IPS-NIHi7 (cell line): ENCODE data around the gene VWA7.

Experiments
- DNase-seq: peaks from one replicate; pipeline ENCODE4 v3.0.0; 2012; ENCODE audit warnings: mixed read lengths; ENCODE audit errors: extremely low spot score

The VWA7 gene

DNA sequence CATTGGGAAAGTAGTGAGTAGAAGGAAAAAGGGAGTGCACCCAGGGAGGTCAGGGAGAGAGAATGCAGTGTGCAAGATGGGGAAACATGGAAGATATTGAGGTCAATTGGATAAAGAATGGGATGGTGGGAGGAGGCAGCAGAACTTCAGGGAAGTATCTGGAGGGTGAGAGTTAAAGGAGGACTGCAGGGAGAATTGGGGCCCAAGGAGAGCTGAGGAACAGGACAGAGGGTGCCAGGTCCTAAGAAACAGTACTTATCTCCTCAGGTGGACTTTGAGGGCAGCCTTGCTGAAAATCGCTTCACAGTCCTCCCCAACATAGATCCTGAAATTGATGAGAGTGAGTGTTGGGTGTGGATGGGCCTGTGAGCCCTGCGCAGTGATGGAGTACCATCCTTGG, 18.8 kb downstream of the VWA7 start:
- DNase-seq, result no peak

DNA sequence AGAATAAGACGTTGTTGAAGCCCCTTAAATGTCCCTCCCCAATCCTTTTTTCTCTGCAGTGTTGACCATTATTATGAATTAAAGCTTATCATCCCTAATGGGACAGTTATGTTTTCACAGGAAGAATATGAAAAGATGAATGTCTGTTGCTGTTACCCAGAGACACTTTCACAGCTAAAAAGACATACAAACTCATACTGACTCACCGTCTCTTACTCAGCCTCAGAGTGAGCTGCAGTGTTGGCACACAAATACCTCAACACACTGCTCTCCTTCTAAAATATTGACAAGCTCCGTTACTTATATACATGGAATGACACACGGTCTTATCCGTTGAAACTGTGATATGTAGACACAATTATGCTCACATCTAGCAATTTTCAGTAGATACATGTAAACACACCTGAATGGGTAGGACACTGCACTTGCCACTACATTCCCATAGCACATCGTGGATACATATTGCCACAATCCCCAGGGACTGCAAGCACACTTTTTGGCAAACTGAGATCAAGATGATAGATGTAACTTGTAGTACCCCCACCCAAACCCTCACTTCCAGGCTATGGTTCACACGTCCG, 24.3 kb downstream of the VWA7 start:
- DNase-seq, result no peak

DNA sequence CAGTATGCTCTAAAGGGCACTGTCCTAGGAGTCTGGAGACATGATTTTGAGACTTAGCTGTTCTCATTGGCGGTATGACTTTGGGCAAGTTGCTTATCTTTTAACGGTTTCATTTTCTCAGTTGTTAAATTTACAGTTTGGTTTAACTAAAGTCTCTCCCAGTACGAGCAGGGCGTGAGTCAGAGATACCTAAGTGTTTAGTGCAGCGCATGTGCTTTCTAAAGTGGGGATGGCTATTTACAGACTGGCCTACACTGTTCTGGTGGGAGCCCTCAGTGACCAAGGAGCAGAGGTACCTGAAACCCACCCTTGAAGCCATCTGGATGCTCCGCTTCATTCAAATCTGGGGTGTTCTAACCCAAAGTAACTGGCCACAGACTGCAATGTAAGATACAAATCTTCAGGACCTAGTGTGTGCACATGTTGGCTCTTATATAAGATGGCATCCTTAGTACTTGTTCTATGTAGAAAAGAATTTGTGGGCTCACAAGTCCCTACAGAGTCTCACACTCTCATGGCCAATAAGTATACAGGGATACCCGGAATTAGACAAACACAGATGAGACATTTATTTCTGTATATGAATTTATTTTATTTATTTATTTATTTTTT, 26.6 kb downstream of the VWA7 start:
- DNase-seq, result no peak

DNA sequence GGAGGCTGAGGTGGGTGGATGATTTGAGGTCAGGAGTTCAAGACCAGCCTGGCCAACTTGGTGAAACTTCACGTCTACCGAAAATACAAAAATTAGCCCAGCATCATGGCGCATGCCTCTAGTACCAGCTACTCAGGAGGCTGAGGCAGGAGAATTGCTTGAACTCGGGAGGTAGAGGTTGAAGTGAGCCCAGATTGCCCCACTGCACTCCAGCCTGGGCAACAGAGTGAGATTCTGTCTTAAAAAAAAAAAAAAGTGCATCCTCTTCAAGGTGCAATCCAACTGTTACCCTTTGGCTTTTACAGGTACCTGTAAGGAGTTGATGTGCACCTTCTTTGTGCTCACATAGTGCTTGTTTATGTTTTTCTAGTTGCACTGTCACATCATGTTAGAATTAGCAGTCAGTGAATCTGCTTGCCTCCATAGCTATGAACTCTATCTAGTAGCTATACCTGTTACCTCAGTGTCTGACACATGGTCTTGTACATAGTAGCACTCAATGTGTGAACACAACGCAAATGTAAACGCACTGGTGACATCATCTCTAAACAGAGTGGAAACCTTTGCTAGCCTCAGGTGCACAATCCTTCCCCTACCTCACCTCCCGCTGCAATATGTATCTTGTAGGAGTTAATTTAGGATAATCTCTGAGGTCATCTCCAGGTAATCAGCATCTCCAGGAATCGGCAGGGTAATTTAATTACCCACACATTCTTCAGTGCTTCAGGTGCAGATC, 27.7 kb downstream of the VWA7 start:
- DNase-seq, result no peak

DNA sequence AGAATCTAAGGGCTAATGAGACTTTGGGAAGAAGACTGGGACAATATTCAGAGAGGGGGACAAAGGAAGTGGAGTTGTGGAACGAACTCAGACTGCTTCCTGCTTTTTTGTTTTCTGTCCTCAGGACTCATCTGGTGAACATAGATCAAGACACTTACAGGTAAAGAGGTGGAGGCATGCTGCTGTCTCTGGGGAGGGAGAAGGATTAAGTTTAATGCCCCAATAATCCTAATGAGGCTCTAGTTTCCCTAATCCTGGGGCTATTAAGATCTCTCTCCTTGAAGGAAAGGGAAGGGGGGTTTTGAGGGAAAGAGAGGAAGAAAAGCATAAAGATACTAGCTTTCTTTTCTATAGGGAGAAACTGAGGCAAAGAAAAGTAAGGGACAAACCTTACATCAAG, 32.7 kb downstream of the VWA7 start:
- DNase-seq, result no peak

DNA sequence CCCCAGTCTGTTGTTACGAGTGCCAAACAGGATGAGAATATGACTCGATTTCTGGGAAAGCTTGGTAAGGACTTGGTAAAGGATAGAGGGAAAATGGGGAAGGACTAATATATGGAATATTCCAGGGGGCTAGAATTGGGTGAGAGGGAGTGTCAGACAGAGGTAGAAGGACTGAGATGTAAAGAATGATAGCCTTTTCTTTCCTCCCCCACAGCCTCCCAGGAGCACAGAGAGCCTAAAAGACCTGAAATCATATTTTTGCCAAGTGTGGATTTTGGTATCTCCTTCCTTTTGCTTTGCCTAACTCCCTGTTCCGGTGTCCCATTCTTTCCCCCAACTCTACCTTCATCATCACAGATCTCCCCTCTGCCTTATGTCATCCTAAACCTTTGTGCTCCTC, 34.2 kb downstream of the VWA7 start:
- no peak for DNase-seq

DNA sequence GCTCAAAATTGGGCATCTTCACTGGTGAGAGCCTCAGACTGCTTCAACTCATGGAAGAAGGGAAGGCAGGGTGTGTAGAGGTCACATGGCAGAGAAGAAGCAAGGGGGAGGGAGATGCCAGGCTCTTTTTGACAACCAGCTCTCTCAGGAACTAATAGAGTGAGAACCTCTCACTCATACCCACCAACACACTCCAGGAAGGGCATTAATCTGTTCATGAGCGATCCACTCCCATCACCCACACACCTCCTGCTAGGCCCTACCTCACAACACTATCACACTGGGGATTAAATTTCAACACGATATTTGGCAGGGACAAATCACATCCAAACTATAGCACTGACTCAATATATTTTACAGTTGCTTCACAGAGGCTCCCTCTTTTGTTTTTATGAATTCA, 35.3 kb downstream of the VWA7 start:
- no peak for DNase-seq

DNA sequence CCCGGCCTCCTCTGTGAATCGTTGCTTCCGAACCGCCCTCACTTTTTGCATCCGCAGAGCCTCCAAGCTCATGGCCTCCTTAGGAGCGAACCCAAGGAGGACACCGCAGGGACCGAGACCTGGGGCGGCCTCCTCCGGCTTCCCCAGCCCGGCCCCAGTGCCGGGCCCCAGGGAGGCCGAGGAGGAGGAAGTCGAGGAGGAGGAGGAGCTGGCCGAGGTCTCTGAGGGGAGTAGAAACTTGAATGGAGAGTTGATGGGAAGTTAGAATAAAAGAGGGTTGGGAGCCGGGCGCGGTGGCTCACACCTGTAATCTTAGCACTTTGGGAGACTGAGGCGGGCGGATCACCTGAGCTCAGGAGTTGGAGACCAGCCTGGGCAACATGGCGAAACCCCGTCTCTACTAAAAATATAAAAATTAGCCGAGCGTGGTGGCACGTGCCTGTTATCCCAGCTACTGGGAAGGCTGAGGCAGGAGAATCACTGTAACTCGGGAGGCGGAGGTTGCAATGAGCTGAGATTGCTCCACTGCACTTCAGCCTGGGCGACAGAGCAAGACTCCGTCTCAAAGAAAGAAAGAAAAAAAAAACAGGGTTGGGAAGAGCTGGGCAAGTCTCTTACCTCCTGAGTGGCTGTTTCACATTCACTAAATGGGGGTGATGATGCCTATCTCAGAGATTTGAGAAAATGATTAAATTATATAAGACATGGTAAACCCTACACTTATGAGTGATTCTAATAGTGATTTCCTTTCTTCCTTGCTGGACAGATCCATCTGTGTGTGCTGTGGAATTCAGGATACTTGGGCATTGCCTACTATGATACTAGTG, 36.5 kb downstream of the VWA7 start:
- DNase-seq, result no peak

DNA sequence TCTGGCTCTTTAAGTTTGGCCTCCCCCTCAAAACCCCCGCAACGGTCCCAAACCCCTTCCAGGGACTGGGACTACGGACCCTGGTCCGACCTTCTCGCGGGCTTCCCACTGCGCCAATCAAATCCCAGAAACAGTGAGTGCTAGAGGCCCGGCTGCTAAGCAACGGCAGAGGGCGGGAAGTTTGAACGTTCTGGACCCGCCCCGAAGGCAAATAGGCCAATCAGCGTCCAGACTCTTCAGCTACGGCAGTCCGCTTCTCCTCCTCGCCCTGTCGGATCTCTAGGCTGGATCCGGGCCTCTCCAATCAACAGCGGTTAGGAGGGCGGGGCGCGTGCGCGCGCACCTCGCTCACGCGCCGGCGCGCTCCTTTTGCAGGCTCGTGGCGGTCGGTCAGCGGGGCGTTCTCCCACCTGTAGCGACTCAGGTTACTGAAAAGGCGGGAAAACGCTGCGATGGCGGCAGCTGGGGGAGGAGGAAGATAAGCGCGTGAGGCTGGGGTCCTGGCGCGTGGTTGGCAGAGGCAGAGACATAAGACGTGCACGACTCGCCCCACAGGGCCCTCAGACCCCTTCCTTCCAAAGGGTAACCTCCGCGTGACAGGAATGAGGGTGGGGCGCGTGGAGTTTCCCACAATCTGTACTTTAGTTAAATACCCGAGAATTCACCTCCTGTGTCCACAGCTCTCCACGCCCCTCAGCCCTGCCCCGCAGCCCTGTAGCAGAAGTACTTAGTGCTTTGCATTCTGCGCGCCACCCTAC, 37.3 kb downstream of the VWA7 start, which contains the start of gene MSH5:
TSS of gene MSH5 (plus strand) at position 367 of the 758 bp plus-strand sequence. CDS start 462 bp downstream, outside the sequence.
- peak; percentile 96 for DNase-seq

DNA sequence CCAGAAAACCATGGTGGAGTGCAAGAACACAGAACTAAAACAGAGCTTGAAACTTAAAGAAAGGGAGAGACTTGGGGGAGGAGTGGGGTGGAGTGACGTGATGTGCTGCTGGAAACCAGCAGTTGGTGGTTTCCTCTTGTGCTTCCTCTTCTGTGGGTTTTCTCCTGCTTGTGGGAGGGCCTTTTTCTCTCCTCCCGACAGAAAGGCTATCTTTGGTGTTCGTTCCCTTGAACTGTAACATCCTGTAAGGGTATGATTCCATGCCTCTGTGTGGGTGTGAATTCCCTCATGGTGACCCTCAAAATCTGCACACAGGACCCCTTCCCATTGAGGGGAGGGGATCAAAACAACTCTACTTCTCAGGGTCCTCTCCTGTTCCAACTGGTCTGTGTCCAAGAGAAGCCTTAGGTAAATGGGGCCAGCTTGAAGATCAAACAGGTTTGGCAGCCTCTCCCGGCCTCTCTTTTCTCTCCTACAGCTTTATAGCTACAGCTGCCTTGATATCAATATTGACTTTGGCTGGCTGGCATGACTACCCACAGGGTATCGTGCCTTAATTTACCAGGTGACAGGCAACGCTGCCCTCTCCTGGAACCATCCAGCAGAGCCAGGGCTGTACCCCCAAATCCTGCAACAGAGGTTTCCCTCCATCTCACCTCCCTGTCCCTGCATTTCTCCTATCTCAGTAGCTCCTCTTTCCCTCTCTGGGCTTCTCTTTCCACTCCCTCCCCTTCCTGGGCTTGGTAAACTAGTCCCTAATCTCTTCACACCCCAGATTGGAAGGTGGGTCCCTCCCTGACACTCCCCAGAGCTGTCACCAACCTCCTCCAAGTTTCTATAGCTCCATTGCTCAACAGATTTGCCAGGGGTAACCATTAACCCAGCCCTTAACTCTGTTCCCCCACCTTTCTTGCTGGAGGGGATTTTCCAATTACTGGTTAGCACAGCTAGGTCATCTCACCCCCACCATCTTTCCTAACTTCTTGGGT, 38.8 kb downstream of the VWA7 start:
- DNase-seq, result no peak

DNA sequence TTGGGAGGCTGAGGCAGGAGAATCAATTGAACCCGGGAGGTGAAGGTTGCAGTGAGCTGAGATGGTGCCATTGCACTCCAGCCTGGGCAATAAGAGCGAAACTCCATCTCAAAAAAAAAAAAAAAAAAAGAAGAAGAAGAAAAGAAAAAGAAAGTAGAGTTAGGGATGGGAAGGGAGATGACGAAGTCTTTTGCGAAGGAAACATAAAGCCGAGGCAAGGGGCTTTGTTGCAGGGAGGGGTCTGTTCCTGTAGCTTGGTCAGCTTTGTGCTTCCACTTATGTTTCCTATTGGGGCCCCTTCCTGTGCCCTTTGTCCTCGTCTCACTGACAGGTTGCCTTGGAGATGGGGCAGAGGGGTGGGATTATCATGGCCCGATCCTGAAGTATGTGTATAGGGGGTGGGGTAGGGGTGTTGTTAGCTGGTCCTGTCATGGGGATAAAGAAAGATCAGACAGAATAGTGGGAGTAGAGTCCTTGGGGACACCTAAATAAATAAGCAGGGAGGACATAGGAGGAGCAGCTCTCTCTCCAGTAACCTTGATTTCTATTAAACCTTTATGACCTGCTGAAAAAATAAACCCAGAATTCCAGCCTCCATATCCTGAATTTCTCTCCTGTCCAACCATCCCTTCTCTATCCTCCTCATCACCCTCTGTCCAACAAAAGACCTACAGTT, 39.7 kb downstream of the VWA7 start:
- DNase-seq, result no peak

DNA sequence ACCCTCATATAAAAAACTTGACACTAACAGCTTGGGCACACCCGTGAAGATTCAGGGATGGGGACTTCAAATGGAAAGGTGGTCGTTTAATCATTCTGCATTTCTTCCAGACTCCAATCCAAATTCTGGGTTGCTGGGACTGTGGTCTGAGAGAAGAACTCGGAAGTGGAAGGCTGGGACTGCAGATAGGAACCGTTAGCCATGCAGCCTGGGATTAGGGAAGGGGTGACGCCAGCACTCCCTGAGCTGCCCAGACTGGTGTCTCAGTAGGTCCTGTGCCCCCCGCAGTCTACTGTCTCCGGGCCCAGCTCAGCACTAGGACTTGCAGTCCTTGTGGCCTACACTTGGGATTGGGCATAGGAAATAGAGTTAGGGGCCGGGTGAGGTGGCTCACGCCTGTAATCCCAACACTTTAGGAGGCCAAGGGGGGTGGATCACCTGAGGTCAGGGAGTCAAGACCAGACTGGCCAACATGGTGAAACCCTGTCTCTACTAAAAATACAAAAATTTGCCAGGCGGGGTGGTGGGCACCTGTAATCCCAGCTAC, 40.3 kb downstream of the VWA7 start:
- no peak for DNase-seq

DNA sequence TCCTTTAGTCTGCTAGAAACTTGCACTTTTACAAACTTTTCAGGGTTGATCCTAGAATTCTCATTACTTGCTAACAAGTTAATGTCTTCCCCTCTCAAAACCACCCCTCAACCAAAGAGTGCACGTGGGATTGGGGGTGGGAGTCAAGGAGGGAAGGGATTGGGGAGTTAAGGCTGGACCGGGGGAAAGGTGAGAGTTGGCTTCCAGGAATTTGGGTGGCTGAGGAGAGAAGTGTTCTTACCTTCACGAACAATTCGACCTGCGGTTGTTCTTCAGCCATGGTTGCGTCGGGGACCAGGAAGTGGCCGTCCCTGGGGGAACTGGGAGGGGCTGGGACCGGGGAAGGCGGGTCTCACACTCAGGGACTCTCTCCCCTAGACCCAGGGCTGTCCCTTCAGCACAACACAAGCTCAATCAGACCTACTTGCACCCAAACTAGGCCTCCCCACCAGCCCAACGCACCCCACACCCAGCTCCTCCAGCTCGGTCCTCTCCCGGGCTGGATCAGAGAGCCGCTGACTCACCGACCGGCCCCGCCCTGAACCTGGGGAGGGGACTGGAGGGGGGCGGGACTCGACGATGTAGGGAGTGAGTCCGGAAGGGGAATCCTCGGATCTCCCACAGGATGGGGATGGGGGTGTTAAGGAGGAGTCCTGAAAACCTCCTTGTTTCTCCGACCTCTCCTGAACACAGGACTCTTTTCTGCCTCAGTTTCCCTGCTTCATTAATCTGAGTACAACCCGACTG, 40.9 kb downstream of the VWA7 start, which contains the start of gene CLIC1:
TSS of gene CLIC1 (minus strand) at position 510 of the 747 bp plus-strand sequence. CDS start at position 280, 230 bp downstream.
- DNase-seq, result peak; percentile 84

DNA sequence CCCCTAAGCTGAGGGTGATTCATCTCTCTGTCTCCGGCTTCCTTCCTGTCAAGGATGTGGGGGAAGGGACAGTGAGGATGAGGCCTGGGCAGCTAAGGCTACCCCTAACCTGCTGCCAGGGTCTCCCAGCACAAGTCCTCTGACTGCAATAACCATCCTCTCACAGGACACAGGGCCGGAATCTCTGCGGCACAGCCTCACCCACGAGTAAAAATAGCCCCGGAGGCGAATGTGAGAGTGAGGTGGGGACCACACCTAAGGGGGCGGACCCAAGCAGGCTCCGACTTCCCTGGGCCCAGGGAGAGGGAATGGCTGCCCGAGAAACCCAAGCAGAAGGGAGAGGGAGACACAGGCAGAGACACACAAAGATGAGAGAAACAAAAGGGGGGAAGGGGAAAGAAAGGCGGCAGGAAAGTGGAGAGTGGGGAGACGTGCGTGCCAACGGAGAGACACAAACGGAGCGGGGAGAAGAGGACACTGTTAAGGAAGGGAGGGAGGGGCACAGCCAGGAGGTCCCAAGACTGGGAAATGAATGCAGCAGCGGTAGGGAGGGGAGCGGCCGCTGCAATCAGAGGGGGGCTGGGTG, 42.2 kb downstream of the VWA7 start:
- DNase-seq, result peak; percentile 82

DNA sequence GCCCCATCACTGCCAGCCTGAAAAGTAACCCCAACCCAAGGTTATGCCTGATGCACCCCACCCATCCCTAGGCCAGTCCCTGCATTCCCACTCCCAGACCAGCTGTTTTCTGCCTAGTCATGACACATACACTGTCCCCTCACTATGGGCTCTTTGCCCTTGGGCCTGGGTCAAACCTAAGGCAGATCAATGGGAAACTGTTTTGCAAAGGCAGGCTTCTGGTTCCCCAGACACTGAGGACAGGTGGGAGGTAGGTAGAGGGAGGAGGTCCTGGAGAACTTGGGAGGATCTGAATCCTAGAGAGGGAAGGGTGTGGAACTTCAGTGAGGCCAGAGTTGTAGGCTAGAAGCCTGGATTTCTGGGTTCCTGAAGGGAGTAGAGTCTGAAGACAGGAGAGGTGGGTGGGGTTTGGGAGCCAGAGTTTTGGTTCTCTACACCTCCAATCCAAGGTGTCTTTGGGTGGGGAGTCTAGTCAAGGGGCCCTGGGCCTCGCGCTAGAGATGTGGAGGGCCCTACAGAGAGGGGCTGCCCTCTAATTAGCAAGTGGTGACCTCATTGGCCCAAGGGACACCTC, 42.8 kb downstream of the VWA7 start:
- no peak for DNase-seq

DNA sequence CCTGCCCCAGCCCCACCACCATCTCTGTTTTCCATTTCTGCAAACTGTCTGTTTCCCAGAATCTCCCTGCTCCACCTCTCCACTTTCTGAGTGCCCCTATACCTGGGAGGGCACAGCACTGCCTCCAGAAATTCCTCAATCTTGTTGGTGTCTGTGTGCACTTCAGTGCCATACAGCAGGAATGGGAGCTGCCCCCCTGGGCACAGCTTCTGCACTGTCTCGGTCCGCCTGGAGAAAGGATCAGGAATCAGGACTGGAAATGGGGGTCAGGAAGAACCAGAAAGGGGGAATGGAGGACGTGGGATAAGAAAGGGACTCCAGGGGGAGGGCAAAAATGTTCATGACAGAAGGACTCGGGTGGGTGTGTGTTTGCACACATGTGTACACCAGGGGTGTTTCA, 43.4 kb downstream of the VWA7 start:
- DNase-seq, result no peak

DNA sequence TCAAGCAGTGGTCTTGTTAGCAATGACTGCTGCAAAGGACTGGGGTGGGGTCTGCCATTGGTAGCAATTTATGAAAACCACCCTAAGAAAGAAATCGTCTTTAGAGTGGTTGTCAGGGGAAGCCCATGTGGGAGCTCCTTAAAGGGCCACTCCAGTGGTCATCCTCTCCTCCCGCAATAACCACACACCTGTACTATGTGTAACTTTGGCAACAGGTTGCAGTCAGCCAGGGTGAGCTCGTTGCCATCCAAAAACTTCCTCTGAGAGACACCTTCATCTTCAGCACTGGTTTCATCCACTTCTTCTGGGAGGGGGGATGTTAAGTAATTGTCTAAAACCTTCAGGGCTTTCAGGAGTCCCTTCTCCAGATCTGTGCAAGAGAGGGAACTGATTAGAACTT, 45.1 kb downstream of the VWA7 start:
- DNase-seq, result no peak

DNA sequence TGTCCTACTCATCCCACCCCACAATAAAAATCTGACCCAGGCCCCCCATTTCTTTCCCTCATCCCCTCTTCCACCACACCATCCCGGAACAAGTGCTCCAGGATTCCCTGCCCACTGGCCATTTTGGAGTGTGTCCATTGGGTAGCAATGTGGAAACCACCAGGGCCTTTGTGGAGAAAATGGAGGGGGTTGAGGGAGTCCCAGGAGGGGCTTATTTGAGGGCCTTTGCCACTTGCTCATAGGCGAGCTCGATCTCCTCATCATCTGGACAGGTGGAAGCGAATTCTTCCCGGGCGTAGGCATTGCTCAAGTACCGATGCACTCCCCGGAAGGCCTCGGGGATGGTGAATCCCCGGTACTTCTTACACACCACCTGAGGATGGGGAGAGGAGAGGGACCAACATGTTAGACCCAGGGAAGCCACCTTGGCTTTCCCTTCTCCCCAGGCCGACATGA, 46.5 kb downstream of the VWA7 start:
- no peak for DNase-seq
